GM23338 (cell line): ENCODE data around the gene KRTAP12-3.

Experiments
- CTCF ChIP-seq, 2 experiments: fragments of 200-600 bp in 1 of 2; sonication (generic) in 1 of 2; conservative IDR thresholded peaks; 2 replicates each; pipeline versions ENCODE4 v1.5.1 to v1.6.1; 2016 to 2017; ENCODE audit warnings: antibody characterized with exemption in 2 of 2, low read depth in 2 of 2, mild to moderate bottlenecking in 2 of 2, moderate library complexity in 1 of 2
- JUNB ChIP-seq: IDR thresholded peaks from one replicate; pipeline ENCODE4 v1.6.1; 2016; ENCODE audit warnings: antibody characterized with exemption; ENCODE audit not compliant: unreplicated experiment
- STAT1 ChIP-seq: IDR thresholded peaks from one replicate; pipeline ENCODE4 v1.6.1; 2016; ENCODE audit warnings: antibody characterized with exemption; ENCODE audit not compliant: unreplicated experiment

GRCh38 chr21:44692798-44693512 lies 35.2 kb downstream of the KRTAP12-3 start:
- no peak for TF ChIP-seq STAT1
- no peak for TF ChIP-seq JUNB
- no peak for TF ChIP-seq CTCF (conservative IDR thresholded peaks at IDR 0.05; ENCODE audit: low read depth in 2 of 2)
